Right ventricle myocardium inferior (tissue), 1 donor: ENCODE data around the gene TAF11L13. TPM values are rescaled to one million over a fixed set of nuclear protein-coding genes. Genes with fewer than 3 reads are reported as not detected.

Experiments
- ATAC-seq: fragments of 200-7000 bp; cut with Tn5 transposase; one replicate; pipeline ENCODE4 v1.9.1; 2020; ENCODE audit warnings: mild to moderate bottlenecking, moderate library complexity
- DNase-seq: peaks from one replicate; pipeline ENCODE4 v3.0.0; 2021; ENCODE audit errors: missing footprints
- intact Hi-C: fragments of 100-400 bp; cut with DNase I; formaldehyde crosslinking; loops from one replicate; pipeline ENCODE4 v1.11.0; 2022
- total RNA-seq: library from RNA; stranded (reverse); fragmentation: NEBNext Ultra II Directional; extraction: Animal tissue kit (Norgen Biotek cat#: 25700); gene quantifications from one replicate; pipeline ENCODE4 v1.2.1, GENCODE V29; 2021
- donor health status: DM: no; HTN: yes; CAD: no; lungs with severe emphysema.

Gene TAF11L13
- total RNA-seq, 1 donor from 2014 or later = not detected

- intact Hi-C loops = no loop called here
- ATAC-seq (no peak), DNase-seq (no peak)
Measured at GRCh38 chr5:17666726-17667235, 34.9 kb downstream of the TAF11L13 start.

DNA sequence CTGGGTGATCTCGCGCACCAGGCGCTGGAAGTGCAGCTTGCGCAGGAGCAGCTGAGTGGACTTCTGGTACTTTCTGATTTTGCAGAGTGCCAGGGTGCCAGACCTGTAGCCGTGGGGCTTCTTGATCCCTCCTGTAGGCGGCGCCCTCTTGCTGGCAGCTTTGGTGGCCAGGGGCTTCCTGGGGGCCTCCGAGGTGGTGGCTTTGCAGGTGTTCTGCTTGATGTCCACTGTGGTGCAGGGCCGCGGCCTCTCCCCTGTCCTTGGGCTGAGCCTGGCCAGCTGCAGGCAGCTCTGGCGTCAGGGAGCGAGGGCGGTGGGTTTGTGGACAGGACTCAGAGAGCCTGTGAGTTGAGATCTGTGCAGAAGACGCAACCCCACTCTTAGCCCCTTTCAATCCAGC, 38.5 kb downstream of the TAF11L13 start:
- intact Hi-C loops = no loop called here
- no peak for ATAC-seq
- no peak for DNase-seq

GRCh38 chr5:17678751-17679324, 47.0 kb downstream of the TAF11L13 start:
- intact Hi-C loops = no loop called here
- ATAC-seq = no peak
- no peak for DNase-seq

GRCh38 chr5:17679597-17680203, 47.8 kb downstream of the TAF11L13 start:
- intact Hi-C loops = no loop called here
- ATAC-seq (no peak), DNase-seq (no peak)

DNA sequence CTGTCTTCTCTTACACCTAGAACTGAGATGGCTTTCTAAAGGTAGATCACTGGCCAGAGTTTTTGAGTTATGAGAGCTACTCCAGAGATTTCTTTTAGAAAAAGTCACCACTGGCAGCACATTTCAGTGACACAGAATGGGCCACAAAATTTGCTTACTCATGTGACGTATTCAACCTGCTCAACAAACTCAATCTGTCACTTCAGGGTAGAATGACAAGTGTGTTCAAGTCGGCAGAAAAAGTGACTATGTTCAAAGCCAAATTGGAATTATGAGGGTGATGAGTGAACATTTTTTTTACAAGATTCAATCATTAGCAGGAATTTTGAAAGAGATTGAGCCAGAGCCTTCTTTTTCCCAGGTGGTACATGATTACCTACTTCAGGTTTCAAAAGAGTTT, 48.8 kb downstream of the TAF11L13 start:
- intact Hi-C loops = no loop called here
- DNase-seq = no peak
- no peak for ATAC-seq

Other genes starting within 250 kb of the TAF11L13 start
- not detected for gene TAF11L2, start 133.9 kb upstream of the TAF11L13 start, total RNA-seq
- gene TAF11L3, start 113.7 kb upstream of the TAF11L13 start, total RNA-seq = not detected
- not detected for gene TAF11L4, start 110.3 kb upstream of the TAF11L13 start, total RNA-seq
- not detected for gene TAF11L5, start 106.9 kb upstream of the TAF11L13 start, total RNA-seq
- not detected for gene TAF11L6, start 103.4 kb upstream of the TAF11L13 start, total RNA-seq
- gene TAF11L7, start 46.3 kb upstream of the TAF11L13 start, total RNA-seq = not detected
- gene TAF11L8, start 41.1 kb upstream of the TAF11L13 start, total RNA-seq = not detected
- not detected for gene TAF11L9, start 37.7 kb upstream of the TAF11L13 start, total RNA-seq
- gene TAF11L10, start 34.3 kb upstream of the TAF11L13 start, total RNA-seq = not detected
- gene TAF11L11, start 27.9 kb upstream of the TAF11L13 start, total RNA-seq = not detected
- gene TAF11L12, start 21.7 kb upstream of the TAF11L13 start, total RNA-seq = not detected
- not detected for gene TAF11L14, start 2.4 kb downstream of the TAF11L13 start, total RNA-seq